Endothelial cell of umbilical vein (primary cell): ENCODE data around the gene PMEL. TPM values are rescaled to one million over a fixed set of nuclear protein-coding genes. Genes with fewer than 3 reads are reported as not detected.

Source experiments
- BruUV-seq: library from RNA; stranded (reverse); fragments of 400-500 nt; replicated peaks from 2 replicates; lab custom pipeline; 2021; lab: Mats Ljungman, UMichigan
- CTCF ChIA-PET: fragments of 300-600, 350-600 bp; sonication (Branson Sonifier 250); formaldehyde crosslinking; loops from one replicate; lab custom pipeline; 2021; ENCODE audit warnings: antibody characterized with exemption, inconsistent platforms; lab: Charles Lee
- POLR2A ChIA-PET: fragments of 300-600, 350-600 bp; sonication (Branson Sonifier 250); formaldehyde crosslinking; loops from one replicate; lab custom pipeline; 2021; ENCODE audit warnings: antibody characterized with exemption, inconsistent platforms; lab: Charles Lee
- DNase-seq: peaks from one replicate; pipeline ENCODE4 v3.0.0-alpha.2; 2011; ENCODE audit warnings: low read depth, low spot score
- FAIRE-seq: peaks from 2 replicates; lab custom pipeline; 2011; peaks lifted over from hg19 to GRCh38; lab: Jason Lieb, UNC
- H2AFZ ChIP-seq: 2 replicates; pipeline ENCODE4 v1.6.0; 2012; ENCODE audit warnings: low read depth, low read length, control low read depth, inconsistent platforms
- H3K27ac ChIP-seq: 2 replicates; pipeline ENCODE4 v1.5.1; 2011; ENCODE audit warnings: low read depth, mild to moderate bottlenecking, control low read depth, low read length, moderate library complexity; ENCODE audit not compliant: insufficient read depth
- H3K27me3 ChIP-seq, 2 experiments: 2 replicates each; pipeline versions ENCODE4 v1.6.0 to v1.6.1; 2011; ENCODE audit warnings: low read length in 2 of 2, mixed read lengths in 1 of 2; ENCODE audit not compliant: control insufficient read depth in 2 of 2, insufficient read depth in 2 of 2
- H3K36me3 ChIP-seq, 2 experiments: 2 replicates in 1 of 2; 3 replicates in 1 of 2; pipeline ENCODE4 v1.5.1; 2011; ENCODE audit warnings: low read length in 2 of 2, mild to moderate bottlenecking in 1 of 2, moderate library complexity in 1 of 2; ENCODE audit not compliant: control insufficient read depth in 2 of 2, insufficient read depth in 2 of 2; ENCODE audit errors: extremely low read depth in 1 of 2
- H3K4me1 ChIP-seq: 3 replicates; pipeline ENCODE4 v1.5.1; 2011; ENCODE audit warnings: mild to moderate bottlenecking, low read length; ENCODE audit not compliant: control insufficient read depth, insufficient read depth; ENCODE audit errors: extremely low read depth
- H3K4me2 ChIP-seq: 2 replicates; pipeline ENCODE4 v1.6.1; 2011; ENCODE audit warnings: low read length, control low read depth, mixed read lengths; ENCODE audit not compliant: insufficient read depth
- H3K4me3 ChIP-seq, 3 experiments: fragments of 200-600 bp in 1 of 3; sonication (generic), shearing (Covaris generic) in 1 of 3; replicated peaks in 1 of 3; 2 replicates each; pipeline ENCODE4 v1.5.1; 2011 to 2016; ENCODE audit warnings: control low read depth in 3 of 3, low read length in 3 of 3, mild to moderate bottlenecking in 2 of 3, inconsistent platforms in 1 of 3, low read depth in 1 of 3, moderate library complexity in 1 of 3; ENCODE audit not compliant: insufficient read depth in 1 of 3
- H3K79me2 ChIP-seq: 2 replicates; pipeline ENCODE4 v1.6.0; 2012; ENCODE audit warnings: low read length, inconsistent platforms; ENCODE audit not compliant: control insufficient read depth, insufficient read depth
- H3K9ac ChIP-seq: replicated peaks from 2 replicates; pipeline ENCODE3; 2011; ENCODE audit warnings: low read length, control low read depth; ENCODE audit not compliant: insufficient read depth; ENCODE audit errors: extremely low read depth
- H3K9me1 ChIP-seq: replicated peaks from 3 replicates; pipeline ENCODE4 v1.6.0; 2011; ENCODE audit warnings: mild to moderate bottlenecking, low read length; ENCODE audit not compliant: control insufficient read depth, insufficient read depth; ENCODE audit errors: extremely low read depth
- H3K9me3 ChIP-seq: replicated peaks from 2 replicates; pipeline ENCODE4 v1.5.1; 2012; ENCODE audit warnings: low read length, inconsistent platforms; ENCODE audit not compliant: control insufficient read depth, insufficient read depth
- H4K20me1 ChIP-seq: replicated peaks from 2 replicates; pipeline ENCODE3; 2011; ENCODE audit warnings: mild to moderate bottlenecking, low read length; ENCODE audit not compliant: control insufficient read depth, insufficient read depth; ENCODE audit errors: extremely low read depth
- EZH2 ChIP-seq: IDR thresholded peaks from 2 replicates; pipeline ENCODE4 v1.6.1; 2012; ENCODE audit warnings: borderline replicate concordance, low read depth, mild to moderate bottlenecking, moderate library complexity, low read length, inconsistent platforms; ENCODE audit not compliant: severe bottlenecking
- FOS ChIP-seq: IDR thresholded peaks from 2 replicates; pipeline ENCODE4 v1.6.1; 2011; ENCODE audit warnings: mild to moderate bottlenecking, low read length, moderate library complexity, borderline replicate concordance; ENCODE audit not compliant: insufficient read depth
- GATA2 ChIP-seq: IDR thresholded peaks from 2 replicates; pipeline ENCODE4 v1.7.0; 2011; ENCODE audit warnings: low read depth, mild to moderate bottlenecking, moderate library complexity, mixed read lengths, low read length; ENCODE audit not compliant: insufficient read length, insufficient read depth
- JUN ChIP-seq: IDR thresholded peaks from 2 replicates; pipeline ENCODE4 v1.6.1; 2011; ENCODE audit warnings: borderline replicate concordance, low read depth; ENCODE audit not compliant: insufficient read length, insufficient read depth
- MYC ChIP-seq: IDR thresholded peaks from one replicate; pipeline ENCODE4 v1.6.1; 2011; ENCODE audit warnings: mild to moderate bottlenecking, low read depth, low read length
- POLR2A ChIP-seq: IDR thresholded peaks from 2 replicates; pipeline ENCODE4 v1.6.1; 2012; ENCODE audit warnings: low read depth, mild to moderate bottlenecking, control low read depth, low read length
- POLR2AphosphoS5 ChIP-seq: IDR thresholded peaks from 2 replicates; pipeline ENCODE4 v1.6.1; 2012; ENCODE audit warnings: low read depth, mild to moderate bottlenecking, control low read depth, low read length, moderate library complexity; ENCODE audit not compliant: insufficient read depth
- dilution Hi-C: fragments of 300-500 bp; cut with MboI; formaldehyde crosslinking; loops from one replicate; pipeline ENCODE4 v1.15.0; 2019; ENCODE audit warnings: low sequenced_read_pairs; ENCODE audit not compliant: extremely low pct_ligation_motif_present
- intact Hi-C: fragments of 100-400 bp; cut with micrococcal nuclease; formaldehyde crosslinking; loops from one replicate; pipeline ENCODE4 v1.10.0; 2022
- polyA plus RNA-seq, 4 experiments: library from polyadenylated mRNA; depleted of rRNA in 3 of 4; stranded (reverse) in 3 of 4; unstranded in 1 of 4; fragments of >200 nt; gene quantifications; 2 replicates each; pipeline versions ENCODE4 v1.2.1 to v1.2.3, GENCODE V29; 2011 to 2012; ENCODE audit warnings: missing spikeins in 1 of 4
- total RNA-seq: library from RNA; stranded (reverse); gene quantifications from 2 replicates; pipeline ENCODE4 v1.2.3, GENCODE V29; 2021
- TF ChIP-seq, protein P1 (sequence below), 2 donors: IDR thresholded peaks; 1 replicate in 1 of 2; 2 replicates in 1 of 2; pipeline ENCODE4 v1.5.1; 2011; ENCODE audit warnings: low read length in 2 of 2, mild to moderate bottlenecking in 2 of 2, moderate library complexity in 2 of 2, control low read depth in 1 of 2, inconsistent platforms in 1 of 2, low read depth in 1 of 2; ENCODE audit not compliant: insufficient read depth in 1 of 2; ENCODE audit errors: extremely low read depth in 1 of 2
- TF ChIP-seq, protein P2 (sequence below): IDR thresholded peaks from 2 replicates; pipeline ENCODE4 v1.6.1; 2011; ENCODE audit not compliant: insufficient read depth, insufficient read length

PMEL gene
- total and polyA plus RNA-seq, 2 donors (not counting 3 experiments of a cell fraction or from before 2014, with no cell fraction given), result 0.51 to 0.99 TPM

DNA sequence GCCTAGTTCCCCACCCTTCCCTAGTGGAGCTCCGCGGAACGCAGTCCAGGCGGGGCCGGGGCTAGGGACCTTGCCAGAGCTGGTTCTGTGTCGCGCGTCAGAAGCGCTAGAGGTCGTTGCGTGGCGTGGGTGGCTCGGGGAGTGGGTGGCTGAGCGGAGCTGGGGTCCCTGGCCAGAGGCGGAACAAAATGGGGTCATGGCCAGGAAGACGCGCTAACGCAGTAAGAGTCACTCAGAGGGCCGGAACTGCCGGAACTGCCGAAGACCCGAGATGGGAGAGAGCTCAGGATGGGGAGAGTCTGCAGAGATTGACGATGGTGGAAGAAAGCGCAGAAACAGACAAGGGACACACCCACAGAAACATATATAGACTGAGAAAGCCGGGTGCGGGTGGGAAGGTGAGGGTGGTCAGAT is 30.1 kb downstream of the PMEL start:
- H2AFZ ChIP-seq, result no peak overlapping the region
- no peaks in the 10 kb centered on the region for H3K9me1 ChIP-seq
- dilution Hi-C loops (no loop called here), intact Hi-C loops (no loop called here)
- no peak overlapping the region for H3K4me2 ChIP-seq
- no peaks in the 10 kb centered on the region for H3K27me3 ChIP-seq
- no TSS peak for BruUV-seq
- no peak overlapping the region for H3K4me3 ChIP-seq
- H3K9me3 ChIP-seq, result no peaks in the 10 kb centered on the region
- DNase-seq, result no peak
- ChIA-PET CTCF (interaction anchor here (1.0 to 2.2 kb wide), 6 partner anchors 10 to 197 kb away, joined by 3 to 7 read pairs (median 4); partner anchors contain the start of gene DNAJC14), POLR2A (no interaction called here)
- no peak overlapping the region for H3K27ac ChIP-seq
- H3K4me1 ChIP-seq, result peaks cover 24% of the 10 kb centered on the region
- no peaks in the 10 kb centered on the region for H4K20me1 ChIP-seq
- H3K9ac ChIP-seq, result no peak overlapping the region
- H3K36me3 ChIP-seq, result peaks cover 0 to 8% of the 10 kb centered on the region in 2 experiments
- TF ChIP-seq, protein P1, sequence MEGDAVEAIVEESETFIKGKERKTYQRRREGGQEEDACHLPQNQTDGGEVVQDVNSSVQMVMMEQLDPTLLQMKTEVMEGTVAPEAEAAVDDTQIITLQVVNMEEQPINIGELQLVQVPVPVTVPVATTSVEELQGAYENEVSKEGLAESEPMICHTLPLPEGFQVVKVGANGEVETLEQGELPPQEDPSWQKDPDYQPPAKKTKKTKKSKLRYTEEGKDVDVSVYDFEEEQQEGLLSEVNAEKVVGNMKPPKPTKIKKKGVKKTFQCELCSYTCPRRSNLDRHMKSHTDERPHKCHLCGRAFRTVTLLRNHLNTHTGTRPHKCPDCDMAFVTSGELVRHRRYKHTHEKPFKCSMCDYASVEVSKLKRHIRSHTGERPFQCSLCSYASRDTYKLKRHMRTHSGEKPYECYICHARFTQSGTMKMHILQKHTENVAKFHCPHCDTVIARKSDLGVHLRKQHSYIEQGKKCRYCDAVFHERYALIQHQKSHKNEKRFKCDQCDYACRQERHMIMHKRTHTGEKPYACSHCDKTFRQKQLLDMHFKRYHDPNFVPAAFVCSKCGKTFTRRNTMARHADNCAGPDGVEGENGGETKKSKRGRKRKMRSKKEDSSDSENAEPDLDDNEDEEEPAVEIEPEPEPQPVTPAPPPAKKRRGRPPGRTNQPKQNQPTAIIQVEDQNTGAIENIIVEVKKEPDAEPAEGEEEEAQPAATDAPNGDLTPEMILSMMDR (IDR thresholded peaks at IDR 0.05; ENCODE audit: extremely low read depth in 1 of 2, insufficient read depth in 1 of 2, low read depth in 1 of 2, low read length in 2 of 2), result peak in 1 of 2 donors; percentile 2
- no peak for TF ChIP-seq MYC
- no peaks in the 10 kb centered on the region for H3K79me2 ChIP-seq
- FAIRE-seq, result no peak

DNA sequence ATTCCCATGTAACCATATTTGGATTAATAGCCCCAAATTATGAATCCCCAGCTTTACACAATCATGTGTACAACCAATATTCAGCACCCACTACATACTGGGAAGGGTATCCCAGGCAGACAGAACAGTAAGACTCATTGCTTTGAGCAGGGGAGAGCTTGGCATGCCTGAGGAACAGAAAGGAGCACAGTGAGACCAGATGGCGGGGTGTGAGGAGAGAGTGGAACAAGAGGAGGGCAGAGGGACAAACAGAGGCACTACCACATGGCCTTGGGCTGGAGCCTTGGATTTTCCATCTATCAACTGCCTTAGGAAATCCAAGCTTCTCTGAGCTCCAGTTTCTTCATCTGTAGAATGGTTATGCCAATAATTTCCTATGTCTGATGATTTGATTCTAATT is 31.1 kb downstream of the PMEL start:
- Histone ChIP-seq H3K9me1 (no peaks in the 10 kb centered on the region), H3K9ac (no peak overlapping the region), H3K4me1 (peaks cover 27% of the 10 kb centered on the region), H3K4me3 (no peak overlapping the region), H3K79me2 (no peaks in the 10 kb centered on the region), H4K20me1 (no peaks in the 10 kb centered on the region), H3K27me3 (no peaks in the 10 kb centered on the region), H2AFZ (no peak overlapping the region), H3K9me3 (no peaks in the 10 kb centered on the region), H3K36me3 (peaks cover 0 to 8% of the 10 kb centered on the region in 2 experiments), H3K27ac (no peak overlapping the region), H3K4me2 (no peak overlapping the region)
- no TSS peak for BruUV-seq
- TF ChIP-seq, protein P2, sequence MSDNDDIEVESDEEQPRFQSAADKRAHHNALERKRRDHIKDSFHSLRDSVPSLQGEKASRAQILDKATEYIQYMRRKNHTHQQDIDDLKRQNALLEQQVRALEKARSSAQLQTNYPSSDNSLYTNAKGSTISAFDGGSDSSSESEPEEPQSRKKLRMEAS, result no peak
- TF ChIP-seq EZH2 (no peak), MYC (no peak), GATA2 (no peak), POLR2A (no peak), POLR2AphosphoS5 (no peak), FOS (no peak), JUN (no peak)
- TF ChIP-seq, protein P1 (IDR thresholded peaks at IDR 0.05; ENCODE audit: extremely low read depth in 1 of 2, insufficient read depth in 1 of 2, low read depth in 1 of 2, low read length in 2 of 2), result no peak
- intact Hi-C loops, result loop anchor here (5.0 kb wide), 1 partner anchor 108 kb away; the partner anchor contains the start of gene RPS26
- POLR2A ChIA-PET, result no interaction called here
- DNase-seq (no peak), FAIRE-seq (no peak)
- dilution Hi-C loops, result no loop called here
- CTCF ChIA-PET, result interaction anchor here (0.6 to 1.8 kb wide), 4 partner anchors 40 to 323 kb away, joined by 3 to 6 read pairs (median 4); partner anchors contain the start of gene RAB5B
